CD4-positive, alpha-beta memory T cell (primary cell): ENCODE data around the gene CDK10. TPM values are rescaled to one million over a fixed set of nuclear protein-coding genes. Genes with fewer than 3 reads are reported as not detected.
A peak's percentile ranks its signal among the peaks of the same experiment; 100 is the strongest.
"Not testable (repeated sequence)": the region's sequence is repeated elsewhere in the genome, so short reads cannot be mapped to it uniquely, and the experiment has no call there.

Experiments used
- CTCF ChIA-PET: fragments of 350-600 bp; sonication (Branson Sonifier 250); formaldehyde crosslinking; loops from one replicate; lab custom pipeline; 2021; ENCODE audit warnings: inconsistent platforms; ENCODE audit not compliant: partially characterized antibody; lab: Charles Lee
- POLR2A ChIA-PET: fragments of 350-600 bp; sonication (Branson Sonifier 250); formaldehyde crosslinking; loops from one replicate; lab custom pipeline; 2021; ENCODE audit not compliant: partially characterized antibody; lab: Charles Lee
- DNase-seq, 5 donors: peaks; one replicate each; pipeline versions ENCODE4 v3.0.0 to v3.0.0-alpha.2; 2020 to 2022; ENCODE audit warnings: mixed read lengths in 1 of 5
- H3K27ac ChIP-seq: one replicate; pipeline ENCODE4 v1.7.0; 2013; ENCODE audit warnings: low read depth, low read length
- H3K27me3 ChIP-seq: 2 replicates; pipeline ENCODE4 v1.7.0; 2013; ENCODE audit warnings: mild to moderate bottlenecking, low read length, moderate library complexity; ENCODE audit not compliant: insufficient read depth
- H3K36me3 ChIP-seq: 2 replicates; pipeline ENCODE4 v1.7.0; 2013; ENCODE audit warnings: mild to moderate bottlenecking, low read length, moderate library complexity; ENCODE audit not compliant: insufficient read depth
- H3K4me1 ChIP-seq: 2 replicates; pipeline ENCODE4 v1.7.0; 2013; ENCODE audit warnings: mild to moderate bottlenecking, low read length, moderate library complexity; ENCODE audit not compliant: insufficient read depth
- H3K4me3 ChIP-seq, 2 donors: one replicate each; pipeline ENCODE4 v1.7.0; 2013; ENCODE audit warnings: low read length in 2 of 2, mild to moderate bottlenecking in 1 of 2
- H3K9me3 ChIP-seq, 2 donors: one replicate each; pipeline ENCODE4 v1.7.0; 2013; ENCODE audit warnings: low read length in 2 of 2, control low read depth in 1 of 2; ENCODE audit not compliant: control insufficient read depth in 1 of 2
- H3K27ac Mint-ChIP-seq, 7 donors: one replicate each; pipeline ENCODE4 v1.8.0; 2020 to 2021; ENCODE audit warnings: mixed read lengths in 7 of 7, mild to moderate bottlenecking in 6 of 7, inconsistent platforms in 3 of 7, moderate library complexity in 3 of 7
- H3K27me3 Mint-ChIP-seq, 2 donors: one replicate each; pipeline ENCODE4 v1.8.0; 2020 to 2021; ENCODE audit warnings: mixed read lengths in 2 of 2
- H3K36me3 Mint-ChIP-seq, 2 donors: one replicate each; pipeline ENCODE4 v1.8.0; 2020 to 2021; ENCODE audit warnings: mixed read lengths in 2 of 2, inconsistent platforms in 1 of 2, mild to moderate bottlenecking in 1 of 2
- H3K4me1 Mint-ChIP-seq, 4 donors: one replicate each; pipeline ENCODE4 v1.8.0; 2020 to 2021; ENCODE audit warnings: mixed read lengths in 4 of 4, mild to moderate bottlenecking in 1 of 4
- H3K4me3 Mint-ChIP-seq, 8 donors: one replicate each; pipeline ENCODE4 v1.8.0; 2020 to 2021; ENCODE audit warnings: mixed read lengths in 8 of 8, mild to moderate bottlenecking in 7 of 8, moderate library complexity in 6 of 8, inconsistent platforms in 3 of 8
- H3K9me3 Mint-ChIP-seq, 8 donors: one replicate each; pipeline ENCODE4 v1.8.0; 2020 to 2021; ENCODE audit warnings: mixed read lengths in 8 of 8, mild to moderate bottlenecking in 5 of 8, inconsistent platforms in 3 of 8, moderate library complexity in 1 of 8
- intact Hi-C: fragments of 100-400 bp; cut with micrococcal nuclease; formaldehyde crosslinking; loops from one replicate; pipeline ENCODE4 v1.15.1; 2023
- polyA plus RNA-seq, 2 donors: library from polyadenylated mRNA; unstranded; fragments of 300-500 nt; fragmentation: Illumina TruSeq; gene quantifications; one replicate each; pipeline ENCODE4 v1.2.3, GENCODE V29; 2021
- total RNA-seq, 2 experiments: library from RNA; stranded (reverse); gene quantifications; one replicate each; pipeline ENCODE4 v1.2.3, GENCODE V29; 2021

CDK10 gene
- total and polyA plus RNA-seq, 4 experiments from 2014 or later, result 24.8 to 140 (median 83.9) TPM

DNA sequence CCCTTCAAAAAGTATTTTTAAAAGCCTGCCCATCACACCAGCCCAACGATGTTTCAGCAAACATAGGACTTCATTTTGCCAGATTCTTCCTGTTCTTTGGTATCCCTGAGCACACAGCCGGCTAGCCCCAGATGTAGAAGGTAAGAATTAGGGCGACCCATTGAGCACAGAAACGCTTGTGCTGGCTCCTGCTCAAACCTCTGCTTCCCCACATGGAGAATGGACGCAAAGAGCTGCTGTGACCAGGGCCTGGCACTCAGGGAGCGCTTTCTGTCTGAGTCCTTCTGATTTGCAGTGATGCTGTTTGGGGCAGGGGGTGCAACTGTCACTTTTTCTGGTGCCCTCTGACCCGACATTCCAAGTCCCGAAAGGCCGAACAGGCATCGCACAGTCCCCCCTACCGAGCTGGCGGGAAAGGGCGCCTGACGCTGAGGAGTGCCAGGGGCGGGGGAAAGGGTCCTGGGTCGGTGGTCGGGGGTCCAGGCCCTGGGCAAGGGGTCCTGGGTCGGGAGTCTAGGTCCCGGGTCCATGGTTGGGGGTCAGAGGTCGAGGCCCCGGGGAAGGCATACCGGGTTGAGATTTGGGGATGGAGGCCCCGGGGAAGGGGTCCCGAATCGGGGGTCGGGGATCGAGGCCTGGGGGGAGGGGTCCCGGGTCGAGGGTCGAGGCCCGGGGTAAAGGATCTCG is 29.9 kb upstream of the CDK10 start:
- peak overlapping the region; percentile 74 to 92 (median 88) for H3K27ac Mint-ChIP-seq
- Histone ChIP-seq H3K9me3 (no peaks in the 10 kb centered on the region), H3K27ac (peak overlapping the region; percentile 93), H3K27me3 (no peaks in the 10 kb centered on the region), H3K36me3 (no peaks in the 10 kb centered on the region), H3K4me1 (peaks cover 21% of the 10 kb centered on the region), H3K4me3 (peak overlapping the region in 1 of 2 donors; percentile 92)
- H3K4me3 Mint-ChIP-seq, result peak overlapping the region; percentile 72 to 91 (median 80)
- H3K9me3 Mint-ChIP-seq, result no peaks in the 10 kb centered on the region
- intact Hi-C loops, result loop anchor here (1.0 kb wide), 2 partner anchors 30 to 45 kb away; partner anchors contain the start of genes CDK10 and SPATA2L
- ChIA-PET CTCF (interaction anchor here (3.1 kb wide), 1 partner anchor 43 kb away, joined by 10 read pairs; no protein-coding TSS in a partner anchor), POLR2A (interaction anchor here (0.8 to 1.7 kb wide), 3 partner anchors 11 to 44 kb away, joined by 3 to 11 read pairs (median 4); partner anchors contain the start of gene CDK10)
- H3K36me3 Mint-ChIP-seq, result peaks cover 8 to 23% of the 10 kb centered on the region in 2 donors
- no peak for DNase-seq
- no peaks in the 10 kb centered on the region for H3K27me3 Mint-ChIP-seq
- H3K4me1 Mint-ChIP-seq, result peaks cover 13 to 46% (median 26%) of the 10 kb centered on the region in 4 donors

DNA sequence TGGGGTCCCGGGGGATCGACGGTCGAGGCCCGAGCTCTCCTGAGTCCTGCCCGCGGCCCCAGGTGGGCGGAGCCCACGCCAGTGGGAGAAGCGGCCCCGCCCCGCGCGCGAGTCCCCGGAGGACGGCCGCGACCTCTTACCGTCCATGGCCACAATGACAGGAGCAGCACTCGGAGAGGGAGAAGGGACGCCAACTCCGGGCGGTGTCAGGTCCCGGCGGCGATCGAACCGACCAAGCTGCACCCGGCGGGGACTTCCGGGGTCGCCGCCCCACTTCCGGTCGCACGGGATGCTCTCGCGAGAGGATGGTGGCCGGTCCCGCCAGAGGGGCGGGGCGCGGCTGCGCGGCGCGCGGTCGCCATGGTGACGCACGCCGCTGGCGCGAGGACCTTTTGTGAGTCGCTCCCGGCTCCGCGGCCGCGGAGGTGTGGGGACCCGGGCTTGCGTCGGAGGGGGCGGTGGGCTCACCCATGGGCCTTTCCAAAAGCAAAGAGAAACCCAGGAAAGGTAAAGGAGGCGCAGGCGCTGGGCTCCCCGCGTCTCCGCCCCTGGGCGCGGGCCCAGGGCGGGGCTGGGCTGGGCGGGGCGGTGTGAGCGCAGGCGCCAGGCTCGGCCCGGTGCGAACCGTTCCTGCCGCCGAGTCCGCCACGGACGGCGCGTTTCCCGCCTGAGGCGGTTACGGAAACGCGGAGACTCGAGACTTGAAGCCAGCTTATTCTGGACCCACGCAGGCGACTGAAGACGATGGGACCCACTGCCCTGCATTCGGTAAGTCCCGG is 28.9 kb upstream of the CDK10 start, which contains the start of the genes CHMP1A and SPATA33:
CHMP1A (minus strand) TSS at position 267 of the 779 bp plus-strand sequence; CDS start at position 147, 120 bp downstream.
SPATA33 (plus strand) TSS at position 395 of the 779 bp plus-strand sequence; CDS start at position 471, 76 bp downstream.
- no peaks in the 10 kb centered on the region for H3K9me3 Mint-ChIP-seq
- H3K36me3 ChIP-seq, result no peaks in the 10 kb centered on the region
- H3K36me3 Mint-ChIP-seq, result peaks cover 8 to 21% of the 10 kb centered on the region in 2 donors
- H3K4me1 Mint-ChIP-seq, result peaks cover 13 to 46% (median 26%) of the 10 kb centered on the region in 4 donors
- peak within 1 kb of the TSS; percentile 30 to 92 for H3K4me3 ChIP-seq
- peak within 1 kb of the TSS; percentile 85 to 91 (median 88) for H3K4me3 Mint-ChIP-seq
- H3K27ac Mint-ChIP-seq, result peak within 1 kb of the TSS; percentile 85 to 92 (median 91)
- H3K27ac ChIP-seq, result peak within 1 kb of the TSS; percentile 93
- POLR2A ChIA-PET, result interaction anchor here (0.6 to 1.7 kb wide), 7 partner anchors 10 to 231 kb away, joined by 3 to 11 read pairs (median 5); partner anchors contain the start of gene CDK10
- CTCF ChIA-PET, result interaction anchor here (3.1 kb wide), 1 partner anchor 42 kb away, joined by 10 read pairs; no protein-coding TSS in a partner anchor
- H3K27me3 ChIP-seq, result no peaks in the 10 kb centered on the region
- H3K9me3 ChIP-seq, result no peaks in the 10 kb centered on the region
- H3K4me1 ChIP-seq, result peaks cover 21% of the 10 kb centered on the region
- H3K27me3 Mint-ChIP-seq, result no peaks in the 10 kb centered on the region
- DNase-seq, result peak; percentile 90 to 97 (median 94)
- intact Hi-C loops, result loop anchor here (1.0 kb wide), 2 partner anchors 29 to 44 kb away; partner anchors contain the start of genes CDK10 and SPATA2L

DNA sequence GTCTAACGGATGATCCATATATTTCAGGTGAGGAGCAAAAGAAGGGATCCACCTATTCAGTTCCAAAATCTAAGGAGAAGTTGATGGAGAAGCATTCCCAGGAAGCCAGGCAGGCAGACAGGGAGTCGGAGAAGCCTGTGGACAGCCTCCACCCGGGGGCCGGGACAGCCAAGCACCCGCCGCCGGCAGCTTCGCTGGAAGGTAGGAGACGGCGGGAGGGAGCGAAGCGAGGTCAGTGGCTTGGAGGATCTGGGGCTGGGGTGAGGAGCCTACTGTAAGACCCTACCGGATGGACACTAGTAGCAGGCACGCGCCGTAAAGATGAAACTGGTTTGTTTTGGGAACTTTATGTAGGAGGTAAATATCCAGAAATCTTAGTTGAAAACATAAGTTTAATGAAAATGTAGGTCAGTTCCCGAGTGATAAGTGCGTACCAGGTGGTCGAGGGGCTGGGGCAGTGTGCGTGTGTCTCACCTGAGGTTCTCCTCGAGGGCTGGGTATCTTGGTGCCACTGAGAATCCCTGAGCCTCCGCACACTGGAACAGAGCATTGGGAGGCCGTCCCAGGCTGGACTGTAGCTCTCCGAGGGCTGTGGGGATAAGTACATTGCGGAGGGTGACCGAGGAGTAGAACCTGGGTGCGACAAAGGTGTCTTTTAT is 28.1 kb upstream of the CDK10 start:
- Mint-ChIP-seq H3K27me3 (no peaks in the 10 kb centered on the region), H3K36me3 (peaks cover 8 to 22% of the 10 kb centered on the region in 2 donors), H3K27ac (peak overlapping the region; percentile 77 to 91 (median 90)), H3K4me1 (peaks cover 13 to 46% (median 26%) of the 10 kb centered on the region in 4 donors), H3K9me3 (no peaks in the 10 kb centered on the region), H3K4me3 (peak overlapping the region; percentile 85 to 91 (median 88))
- Histone ChIP-seq H3K4me1 (peaks cover 21% of the 10 kb centered on the region), H3K27ac (peak overlapping the region; percentile 93), H3K36me3 (no peaks in the 10 kb centered on the region), H3K27me3 (no peaks in the 10 kb centered on the region), H3K9me3 (no peaks in the 10 kb centered on the region), H3K4me3 (peak overlapping the region; percentile 30 to 92)
- no peak for DNase-seq
- POLR2A ChIA-PET, result interaction anchor here (1.2 to 1.7 kb wide), 3 partner anchors 28 to 230 kb away, joined by 5 to 11 read pairs (median 9); partner anchors contain the start of gene CDK10
- CTCF ChIA-PET, result interaction anchor here (3.1 kb wide), 1 partner anchor 42 kb away, joined by 10 read pairs; no protein-coding TSS in a partner anchor
- intact Hi-C loops, result no loop called here

DNA sequence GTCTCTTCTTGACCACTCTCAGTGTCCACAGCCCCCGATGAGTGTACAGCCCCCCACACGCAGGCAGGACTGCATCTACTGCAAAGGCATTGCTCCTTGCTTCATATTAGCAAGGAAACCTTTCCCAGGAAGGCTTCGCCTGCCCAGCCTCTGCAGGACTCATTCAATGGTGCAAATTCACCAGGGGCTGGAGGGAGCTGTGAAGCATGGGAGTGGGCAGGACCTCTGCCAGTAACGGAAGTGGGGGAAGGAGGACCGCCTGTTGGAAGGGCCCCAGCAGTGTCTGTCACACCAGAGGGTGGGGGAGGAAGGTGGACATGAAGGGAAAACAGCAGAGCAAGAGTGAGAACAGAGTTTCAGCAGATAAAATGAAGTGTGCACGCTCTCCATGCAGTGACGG is 26.3 kb upstream of the CDK10 start:
- Mint-ChIP-seq H3K27me3 (no peaks in the 10 kb centered on the region), H3K4me1 (peaks cover 13 to 35% (median 21%) of the 10 kb centered on the region in 4 donors), H3K9me3 (no peaks in the 10 kb centered on the region), H3K27ac (peak overlapping the region in 3 of 7 donors; percentile 5 to 54 (median 12)), H3K4me3 (peak overlapping the region in 6 of 8 donors; percentile 12 to 43 (median 34)), H3K36me3 (peaks cover 8 to 19% of the 10 kb centered on the region in 2 donors)
- Histone ChIP-seq H3K9me3 (no peaks in the 10 kb centered on the region), H3K4me3 (no peak overlapping the region), H3K27me3 (no peaks in the 10 kb centered on the region), H3K36me3 (no peaks in the 10 kb centered on the region), H3K4me1 (peaks cover 16% of the 10 kb centered on the region), H3K27ac (no peak overlapping the region)
- intact Hi-C loops, result no loop called here
- POLR2A ChIA-PET, result no interaction called here
- CTCF ChIA-PET, result no interaction called here
- DNase-seq, result no peak

DNA sequence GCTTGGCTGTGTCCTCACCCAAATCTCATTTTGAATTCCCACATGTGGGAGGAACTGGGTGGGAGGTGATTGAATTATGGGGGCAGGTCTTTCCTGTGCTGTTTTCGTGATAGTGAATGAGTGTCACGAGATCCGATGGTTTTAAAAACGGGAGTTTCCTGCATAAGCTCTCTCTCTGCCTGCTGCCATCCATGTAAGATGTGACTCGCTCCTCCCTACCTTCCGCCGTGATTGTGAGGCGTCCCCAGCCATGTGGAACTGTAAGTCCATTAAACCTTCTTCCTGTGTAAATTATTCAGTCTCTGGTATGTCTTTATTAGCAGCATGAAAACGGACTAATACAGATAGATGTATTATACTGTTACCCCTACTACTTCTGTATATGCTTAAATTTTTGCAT is 25.3 kb upstream of the CDK10 start:
- no peak for DNase-seq
- intact Hi-C loops, result no loop called here
- POLR2A ChIA-PET, result no interaction called here
- Histone ChIP-seq H3K27ac (no peak overlapping the region), H3K36me3 (no peaks in the 10 kb centered on the region), H3K4me3 (no peak overlapping the region), H3K9me3 (no peaks in the 10 kb centered on the region), H3K27me3 (no peaks in the 10 kb centered on the region), H3K4me1 (peaks cover 15% of the 10 kb centered on the region)
- peaks cover 8 to 17% of the 10 kb centered on the region in 2 donors for H3K36me3 Mint-ChIP-seq
- CTCF ChIA-PET, result no interaction called here
- H3K27ac Mint-ChIP-seq, result peak overlapping the region in 2 of 7 donors; percentile 4 to 6
- no peaks in the 10 kb centered on the region for H3K9me3 Mint-ChIP-seq
- peaks cover 9 to 26% (median 12%) of the 10 kb centered on the region in 4 donors for H3K4me1 Mint-ChIP-seq
- no peak overlapping the region for H3K4me3 Mint-ChIP-seq
- no peaks in the 10 kb centered on the region for H3K27me3 Mint-ChIP-seq

DNA sequence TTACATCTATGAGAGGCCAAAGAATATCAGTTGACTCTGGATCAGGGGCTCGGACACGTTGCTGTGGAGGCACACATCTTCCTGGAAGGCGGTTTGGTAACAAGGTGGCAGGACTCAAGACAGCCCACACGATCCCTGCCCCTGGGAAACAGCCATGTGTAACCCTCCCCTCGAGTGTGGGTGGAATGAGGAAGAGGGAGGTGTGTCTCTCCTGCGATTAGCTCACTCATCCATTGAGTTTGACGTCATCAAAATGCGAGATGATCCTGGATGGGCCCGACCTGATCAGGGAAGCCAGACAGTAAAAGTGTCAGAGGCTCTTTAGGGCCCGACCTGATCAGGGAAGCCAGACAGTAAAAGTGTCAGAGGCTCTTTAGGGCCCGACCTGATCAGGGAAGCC is 22.3 kb upstream of the CDK10 start:
- POLR2A ChIA-PET, result not testable (repeated sequence)

More for the DNA sequence above, 22.3 kb upstream of the CDK10 start:
- DNase-seq, H3K27me3 ChIP-seq, H3K27ac ChIP-seq, H3K36me3 ChIP-seq, H3K27ac Mint-ChIP-seq, H3K4me1 ChIP-seq, H3K4me1 Mint-ChIP-seq, H3K27me3 Mint-ChIP-seq, intact Hi-C loops, H3K9me3 ChIP-seq, H3K4me3 Mint-ChIP-seq, H3K4me3 ChIP-seq, H3K9me3 Mint-ChIP-seq: not testable (repeated sequence)
- CTCF ChIA-PET, result interaction anchor here (1.1 kb wide), 1 partner anchor 36 kb away, joined by 4 read pairs; no protein-coding TSS in a partner anchor
- H3K36me3 Mint-ChIP-seq, result peaks cover 8 to 13% of the 10 kb centered on the region in 2 donors
